SK-N-MC (cell line): ENCODE data around the gene HIBADH.

ENCODE experiments used
- DNase-seq: peaks from one replicate; pipeline ENCODE4 v3.0.0-alpha.2; 2011; ENCODE audit warnings: low read depth, low spot score
- H3K27ac ChIP-seq: fragments of 200-600 bp; sonication (generic); 2 replicates; pipeline ENCODE4 v1.5.1; 2016; ENCODE audit warnings: mixed run types
- H3K36me3 ChIP-seq: fragments of 200-600 bp; sonication (generic); 2 replicates; pipeline ENCODE4 v1.6.1; 2017; ENCODE audit warnings: antibody characterized with exemption, low read length, mixed read lengths; ENCODE audit not compliant: insufficient read depth
- H3K4me3 ChIP-seq: fragments of 200-600 bp; sonication (generic); 2 replicates; pipeline ENCODE4 v1.5.1; 2016
- H3K9ac ChIP-seq: fragments of 200-600 bp; sonication (generic); 2 replicates; pipeline ENCODE4 v1.8.0; 2017; ENCODE audit warnings: mixed run types, mixed read lengths; ENCODE audit not compliant: insufficient read length
- H3K9me3 ChIP-seq: fragments of 200-600 bp; sonication (generic); 2 replicates; pipeline ENCODE4 v1.6.1; 2017; ENCODE audit warnings: low read depth, mild to moderate bottlenecking, antibody characterized with exemption, low read length, moderate library complexity, mixed read lengths
- EZH2 ChIP-seq: fragments of 200-600 bp; sonication (generic); IDR thresholded peaks from one replicate; pipeline ENCODE4 v1.6.1; 2017; ENCODE audit warnings: antibody characterized with exemption
- FOXP2 ChIP-seq: optimal IDR thresholded peaks from 2 replicates; pipeline ENCODE3; 2011; ENCODE audit warnings: mild to moderate bottlenecking, moderate library complexity; ENCODE audit not compliant: insufficient read depth; ENCODE audit errors: extremely low read length, control extremely low read depth
- POLR2AphosphoS5 ChIP-seq: IDR thresholded peaks from 2 replicates; pipeline ENCODE4 v1.6.1; 2012; ENCODE audit warnings: mild to moderate bottlenecking, low read depth, low read length, borderline replicate concordance

Gene HIBADH

GRCh38 chr7:27478556-27478955 lies 184.1 kb downstream of the HIBADH start:
- TF ChIP-seq POLR2AphosphoS5 (no peak), FOXP2 (no peak), EZH2 (no peak)
- no peak overlapping the region for H3K27ac ChIP-seq
- no peak overlapping the region for H3K4me3 ChIP-seq
- H3K36me3 ChIP-seq = no peaks in the 10 kb centered on the region
- no peak for DNase-seq
- no peak overlapping the region for H3K9ac ChIP-seq
- H3K9me3 ChIP-seq = no peaks in the 10 kb centered on the region

- DNase-seq = no peak
- H3K36me3 ChIP-seq = no peaks in the 10 kb centered on the region
- no peaks in the 10 kb centered on the region for H3K9me3 ChIP-seq
- no peak overlapping the region for H3K27ac ChIP-seq
- H3K4me3 ChIP-seq = no peak overlapping the region
- TF ChIP-seq FOXP2 (no peak), POLR2AphosphoS5 (no peak), EZH2 (no peak)
- H3K9ac ChIP-seq = no peak overlapping the region
Observed at GRCh38 chr7:27478084-27478483, 184.6 kb downstream of the HIBADH start.

GRCh38 chr7:27476493-27476892 lies 186.2 kb downstream of the HIBADH start:
- H3K4me3 ChIP-seq = no peak overlapping the region
- no peak for DNase-seq
- no peak overlapping the region for H3K9ac ChIP-seq
- H3K36me3 ChIP-seq = no peaks in the 10 kb centered on the region
- no peak for TF ChIP-seq FOXP2
- TF ChIP-seq EZH2 = no peak
- no peak for TF ChIP-seq POLR2AphosphoS5
- no peak overlapping the region for H3K27ac ChIP-seq
- no peaks in the 10 kb centered on the region for H3K9me3 ChIP-seq
